HepG2 (cell line): ENCODE results near the gene TMEM53.

ENCODE experiments used
- CENPX ChIP-seq: sonication (generic); formaldehyde crosslinking; IDR thresholded peaks from 2 replicates; pipeline ENCODE4 v1.9.0; 2021; ENCODE audit warnings: mild to moderate bottlenecking, missing genetic modification reagents, moderate library complexity
- CTCF ChIP-seq: sonication (generic); formaldehyde crosslinking; IDR thresholded peaks from 2 replicates; pipeline ENCODE4 v1.5.0; 2020; ENCODE audit warnings: mild to moderate bottlenecking, missing genetic modification reagents, moderate library complexity
- GABPA ChIP-seq, 2 experiments: IDR thresholded peaks; 2 replicates each; pipeline ENCODE4 v1.6.1; 2011 to 2016; ENCODE audit warnings: low read depth in 2 of 2, low read length in 1 of 2, missing biosample characterization in 1 of 2, missing genetic modification characterization in 1 of 2
- HNF4G ChIP-seq, 2 experiments: sonication (generic) in 1 of 2; formaldehyde crosslinking in 1 of 2; IDR thresholded peaks; 2 replicates each; pipeline versions ENCODE4 v1.4.0 to v1.6.1; 2011 to 2020; ENCODE audit warnings: borderline replicate concordance in 2 of 2, low read depth in 2 of 2, mild to moderate bottlenecking in 2 of 2, low read length in 1 of 2, missing genetic modification reagents in 1 of 2, moderate library complexity in 1 of 2
- NKX3-1 ChIP-seq: sonication (generic); formaldehyde crosslinking; IDR thresholded peaks from 2 replicates; pipeline ENCODE4 v1.5.0; 2020; ENCODE audit warnings: missing genetic modification reagents
- NR2F1 ChIP-seq, 2 experiments: fragments of 450-650 bp in 1 of 2; formaldehyde crosslinking in 1 of 2; IDR thresholded peaks; 2 replicates each; pipeline versions ENCODE4 v1.5.0 to v1.6.1; 2016 to 2020; ENCODE audit warnings: mild to moderate bottlenecking in 1 of 2, missing compliant biosample characterization in 1 of 2, missing genetic modification reagents in 1 of 2, moderate library complexity in 1 of 2
- POLR2A ChIP-seq, 2 experiments: IDR thresholded peaks; 2 replicates each; pipeline ENCODE4 v1.6.1; 2011; ENCODE audit warnings: low read depth in 2 of 2, low read length in 2 of 2, mild to moderate bottlenecking in 1 of 2, moderate library complexity in 1 of 2; ENCODE audit not compliant: insufficient read depth in 1 of 2
- SIN3A ChIP-seq: IDR thresholded peaks from 2 replicates; pipeline ENCODE4 v1.6.1; 2011; ENCODE audit warnings: low read depth, mild to moderate bottlenecking, control low read depth, low read length, borderline replicate concordance
- ZNF710 ChIP-seq: sonication (generic); formaldehyde crosslinking; IDR thresholded peaks from 2 replicates; pipeline ENCODE4 v1.5.0; 2020; ENCODE audit warnings: mild to moderate bottlenecking, missing genetic modification reagents, borderline replicate concordance

- TF ChIP-seq SIN3A, result no peak
- TF ChIP-seq CENPX (CRISPR knock-in tag), result no peak
- no peak for TF ChIP-seq GABPA (IDR thresholded peaks at IDR 0.05; ENCODE audit: low read depth, low read length)
- TF ChIP-seq GABPA (CRISPR knock-in tag; IDR thresholded peaks at IDR 0.05; ENCODE audit: low read depth), result no peak
- no peak for TF ChIP-seq ZNF710 (CRISPR knock-in tag)
- no peak for TF ChIP-seq NR2F1 (CRISPR knock-in tag; IDR thresholded peaks at IDR 0.05)
- no peak for TF ChIP-seq CTCF (CRISPR knock-in tag)
- TF ChIP-seq POLR2A (IDR thresholded peaks at IDR 0.05; ENCODE audit: insufficient read depth in 1 of 2, low read depth in 2 of 2, low read length in 2 of 2), result no peak
- TF ChIP-seq NKX3-1 (CRISPR knock-in tag), result no peak
- no peak for TF ChIP-seq HNF4G (IDR thresholded peaks at IDR 0.05; ENCODE audit: borderline replicate concordance, low read depth, low read length)
- no peak for TF ChIP-seq HNF4G (CRISPR knock-in tag; IDR thresholded peaks at IDR 0.05; ENCODE audit: borderline replicate concordance, low read depth)
These were observed 63.6 kb downstream of the TMEM53 start for GRCh38 chr1:44610527-44611148.
